Posterior vena cava (tissue), 2 donors: ENCODE results near the gene PRSS48. TPM values are rescaled to one million over a fixed set of nuclear protein-coding genes. Genes with fewer than 3 reads are reported as not detected.
"Not testable (repeated sequence)": the region's sequence is repeated elsewhere in the genome, so short reads cannot be mapped to it uniquely, and the experiment has no call there.

Experiments used
- DNase-seq: peaks from one replicate; pipeline ENCODE4 v3.0.0-alpha.2; 2020; ENCODE audit warnings: low spot score
- intact Hi-C, 2 donors: fragments of 100-400 bp; cut with DNase I; formaldehyde crosslinking; loops; one replicate each; pipeline versions ENCODE4 v1.14.1 to v1.14.2; 2022 to 2023
- long read RNA-seq, 2 donors: library from polyadenylated mRNA; unstranded; transcript quantifications; one replicate each; pipeline ENCODE4 v2.0.0, GENCODE V29; 2020 to 2021
- total RNA-seq, 2 donors: library from RNA; stranded (reverse); fragmentation: NEBNext Ultra II Directional; extraction: Animal tissue kit (Norgen Biotek cat#: 25700); gene quantifications; one replicate each; pipeline ENCODE4 v1.2.1, GENCODE V29; 2021
- donor health status: DM: yes; HTN: yes; CAD: no.
- donor health status: DM: yes; HTN: yes; CAD: no.

Gene PRSS48
- not detected for total RNA-seq
- long read RNA-seq, donor 1, result 0 reads
- long read RNA-seq, donor 2, result 0 reads

- intact Hi-C loops, result loop anchor here in 1 of 2 donors (2.0 kb wide), 1 partner anchor 88 kb away; no protein-coding TSS in a partner anchor
- no peak for DNase-seq
Measured at GRCh38 chr4:151276787-151277562, at the start of gene PRSS48. Gene PRSS48 (plus strand): TSS chr4:151277161. CDS start chr4:151277173, 12 bp downstream.

- intact Hi-C loops, result no loop called here
- DNase-seq, result no peak
Measured at GRCh38 chr4:151227172-151227571, 49.8 kb upstream of the PRSS48 start.

GRCh38 chr4:151227731-151228130 is 49.2 kb upstream of the PRSS48 start:
- DNase-seq, result peak; percentile 88
- intact Hi-C loops, result loop anchor here in 1 of 2 donors (2.0 kb wide), 1 partner anchor 21 kb away; no protein-coding TSS in a partner anchor

- intact Hi-C loops, result loop anchor here in 1 of 2 donors (2.0 kb wide), 1 partner anchor 20 kb away; no protein-coding TSS in a partner anchor
- no peak for DNase-seq
Measured at GRCh38 chr4:151228189-151229119, 48.5 kb upstream of the PRSS48 start.

GRCh38 chr4:151231915-151232595 is 44.9 kb upstream of the PRSS48 start:
- intact Hi-C loops, result no loop called here
- DNase-seq, result peak; percentile 83

- intact Hi-C loops, result no loop called here
- no peak for DNase-seq
Measured at GRCh38 chr4:151233600-151233999, 43.4 kb upstream of the PRSS48 start.

GRCh38 chr4:151235373-151235772 is 41.6 kb upstream of the PRSS48 start:
- DNase-seq, intact Hi-C loops: not testable (repeated sequence)

- DNase-seq, result no peak
- intact Hi-C loops, result no loop called here
Measured at GRCh38 chr4:151236036-151236435, 40.9 kb upstream of the PRSS48 start.

- no peak for DNase-seq
- intact Hi-C loops, result no loop called here
Measured at GRCh38 chr4:151238477-151238876, 38.5 kb upstream of the PRSS48 start.

GRCh38 chr4:151239608-151240007 is 37.4 kb upstream of the PRSS48 start:
- DNase-seq, result no peak
- intact Hi-C loops, result no loop called here

GRCh38 chr4:151242305-151242704 is 34.7 kb upstream of the PRSS48 start:
- intact Hi-C loops, result no loop called here
- DNase-seq, result no peak

- DNase-seq, result no peak
- intact Hi-C loops, result no loop called here
Measured at GRCh38 chr4:151246742-151247141, 30.2 kb upstream of the PRSS48 start.

GRCh38 chr4:151247395-151247794 is 29.6 kb upstream of the PRSS48 start:
- intact Hi-C loops, result no loop called here
- DNase-seq, result no peak

GRCh38 chr4:151248519-151248918 is 28.4 kb upstream of the PRSS48 start:
- DNase-seq, result no peak
- intact Hi-C loops, result loop anchor here in 1 of 2 donors (2.0 kb wide), 1 partner anchor 20 kb away; no protein-coding TSS in a partner anchor

- DNase-seq, result no peak
- intact Hi-C loops, result no loop called here
Measured at GRCh38 chr4:151250706-151251105, 26.3 kb upstream of the PRSS48 start.

- no peak for DNase-seq
- intact Hi-C loops, result no loop called here
Measured at GRCh38 chr4:151251603-151252304, 25.2 kb upstream of the PRSS48 start.

GRCh38 chr4:151255226-151255625 is 21.7 kb upstream of the PRSS48 start:
- DNase-seq, intact Hi-C loops: not testable (repeated sequence)

- intact Hi-C loops, DNase-seq: not testable (repeated sequence)
Measured at GRCh38 chr4:151255680-151256079, 21.3 kb upstream of the PRSS48 start.

GRCh38 chr4:151256134-151256533 is 20.8 kb upstream of the PRSS48 start:
- intact Hi-C loops, result no loop called here
- DNase-seq, result no peak
